ENCODE data around the gene GAREM1. TPM values are rescaled to one million over a fixed set of nuclear protein-coding genes. Genes with fewer than 3 reads are reported as not detected.

GAREM1 gene
- total RNA-seq, 1 experiment from 2014 or later, result 11.1 TPM

- no peak for DNase-seq (ENCODE audit: low read depth, low spot score)
- no peaks in the 10 kb centered on the region for H3K36me3 ChIP-seq (ENCODE audit: control insufficient read depth in 1 of 2, insufficient read depth in 2 of 2, low read length in 2 of 2)
- no TSS peak for BruUV-seq (replicated peaks)
- RAD21 ChIA-PET (ENCODE audit: low non-redundant PET in 1 of 2, low total read pairs in 2 of 2, uncharacterized antibody in 2 of 2, unreplicated experiment in 2 of 2), result interaction anchor here (1.1 to 2.0 kb wide), 7 partner anchors 80 to 198 kb away, joined by 3 to 8 read pairs (median 6); no protein-coding TSS in a partner anchor
- POLR2A ChIA-PET, result interaction anchor here (0.9 to 1.3 kb wide), 3 partner anchors 31 to 167 kb away, joined by 3 read pairs; no protein-coding TSS in a partner anchor
- H3K27ac ChIP-seq (ENCODE audit: low read depth, low read length), result peak overlapping the region; percentile 70; the same call in 1 of the 2 replicates
- H3K4me3 ChIP-seq (replicated peaks in 1 of 2; ENCODE audit: low read depth in 1 of 2, low read length in 2 of 2), result peak overlapping the region; percentile 63 to 77
- TF ChIP-seq FOSL1 (IDR thresholded peaks at IDR 0.05; ENCODE audit: low read depth) (no peak), JUND (IDR thresholded peaks at IDR 0.05) (no peak), POLR2A (IDR thresholded peaks at IDR 0.05; ENCODE audit: borderline replicate concordance, extremely low read depth, insufficient read depth, insufficient read length) (no peak), CEBPB (IDR thresholded peaks at IDR 0.05; ENCODE audit: low read depth) (no peak), CBX3 (IDR thresholded peaks at IDR 0.05; ENCODE audit: low read depth) (no peak), SIN3A (IDR thresholded peaks at IDR 0.05; ENCODE audit: low read depth) (no peak), EGR1 (IDR thresholded peaks at IDR 0.05; ENCODE audit: low read depth) (no peak), ZFX (IDR thresholded peaks at IDR 0.05) (no peak), POLR2AphosphoS5 (IDR thresholded peaks at IDR 0.05; ENCODE audit: low read depth, low read length) (no peak), RAD21 (IDR thresholded peaks at IDR 0.05; ENCODE audit: low read depth) (no peak), TCF7L2 (IDR thresholded peaks at IDR 0.05; ENCODE audit: borderline replicate concordance, extremely low read depth, insufficient read depth, insufficient read length) (no peak), ZBTB33 (IDR thresholded peaks at IDR 0.05; ENCODE audit: extremely low read depth, insufficient replicate concordance, low read length) (no peak), SRF (IDR thresholded peaks at IDR 0.05; ENCODE audit: low read depth) (no peak), YY1 (IDR thresholded peaks at IDR 0.05; ENCODE audit: extremely low read depth, insufficient replicate concordance, low read depth, low read length) (no peak), ZNF274 (IDR thresholded peaks at IDR 0.05; ENCODE audit: low read depth, low read length) (no peak)
- TF ChIP-seq, protein P1, sequence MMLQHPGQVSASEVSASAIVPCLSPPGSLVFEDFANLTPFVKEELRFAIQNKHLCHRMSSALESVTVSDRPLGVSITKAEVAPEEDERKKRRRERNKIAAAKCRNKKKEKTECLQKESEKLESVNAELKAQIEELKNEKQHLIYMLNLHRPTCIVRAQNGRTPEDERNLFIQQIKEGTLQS (IDR thresholded peaks at IDR 0.05), result no peak
- TF ChIP-seq, protein P2, sequence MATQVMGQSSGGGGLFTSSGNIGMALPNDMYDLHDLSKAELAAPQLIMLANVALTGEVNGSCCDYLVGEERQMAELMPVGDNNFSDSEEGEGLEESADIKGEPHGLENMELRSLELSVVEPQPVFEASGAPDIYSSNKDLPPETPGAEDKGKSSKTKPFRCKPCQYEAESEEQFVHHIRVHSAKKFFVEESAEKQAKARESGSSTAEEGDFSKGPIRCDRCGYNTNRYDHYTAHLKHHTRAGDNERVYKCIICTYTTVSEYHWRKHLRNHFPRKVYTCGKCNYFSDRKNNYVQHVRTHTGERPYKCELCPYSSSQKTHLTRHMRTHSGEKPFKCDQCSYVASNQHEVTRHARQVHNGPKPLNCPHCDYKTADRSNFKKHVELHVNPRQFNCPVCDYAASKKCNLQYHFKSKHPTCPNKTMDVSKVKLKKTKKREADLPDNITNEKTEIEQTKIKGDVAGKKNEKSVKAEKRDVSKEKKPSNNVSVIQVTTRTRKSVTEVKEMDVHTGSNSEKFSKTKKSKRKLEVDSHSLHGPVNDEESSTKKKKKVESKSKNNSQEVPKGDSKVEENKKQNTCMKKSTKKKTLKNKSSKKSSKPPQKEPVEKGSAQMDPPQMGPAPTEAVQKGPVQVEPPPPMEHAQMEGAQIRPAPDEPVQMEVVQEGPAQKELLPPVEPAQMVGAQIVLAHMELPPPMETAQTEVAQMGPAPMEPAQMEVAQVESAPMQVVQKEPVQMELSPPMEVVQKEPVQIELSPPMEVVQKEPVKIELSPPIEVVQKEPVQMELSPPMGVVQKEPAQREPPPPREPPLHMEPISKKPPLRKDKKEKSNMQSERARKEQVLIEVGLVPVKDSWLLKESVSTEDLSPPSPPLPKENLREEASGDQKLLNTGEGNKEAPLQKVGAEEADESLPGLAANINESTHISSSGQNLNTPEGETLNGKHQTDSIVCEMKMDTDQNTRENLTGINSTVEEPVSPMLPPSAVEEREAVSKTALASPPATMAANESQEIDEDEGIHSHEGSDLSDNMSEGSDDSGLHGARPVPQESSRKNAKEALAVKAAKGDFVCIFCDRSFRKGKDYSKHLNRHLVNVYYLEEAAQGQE (IDR thresholded peaks at IDR 0.05; ENCODE audit: low read depth), result no peak
- TF ChIP-seq, protein P3, sequence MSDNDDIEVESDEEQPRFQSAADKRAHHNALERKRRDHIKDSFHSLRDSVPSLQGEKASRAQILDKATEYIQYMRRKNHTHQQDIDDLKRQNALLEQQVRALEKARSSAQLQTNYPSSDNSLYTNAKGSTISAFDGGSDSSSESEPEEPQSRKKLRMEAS (IDR thresholded peaks at IDR 0.05), result no peak
- peak; percentile 14; the same call in 1 of the 2 replicates for ATAC-seq
- H3K9me2 ChIP-seq (ENCODE audit: insufficient read depth), result no peaks in the 10 kb centered on the region
- no peaks in the 10 kb centered on the region for H4K20me1 ChIP-seq (ENCODE audit: insufficient read depth)
- no peak overlapping the region for H2AFZ ChIP-seq (ENCODE audit: low read depth, low read length, poor library complexity, severe bottlenecking)
- no peaks in the 10 kb centered on the region for H3K9me3 ChIP-seq (ENCODE audit: control insufficient read depth in 1 of 2, insufficient read depth in 1 of 2, low read depth in 1 of 2, low read length in 2 of 2)
- H3K4me1 ChIP-seq (ENCODE audit: control insufficient read depth in 1 of 2, insufficient read depth in 2 of 2, low read length in 2 of 2), result peaks cover 12 to 22% of the 10 kb centered on the region in 2 experiments; a peak in 3 of 4 replicates
- no peaks in the 10 kb centered on the region for H3K27me3 ChIP-seq (ENCODE audit: insufficient read depth, low read length)
- H3K79me2 ChIP-seq (ENCODE audit: insufficient read depth, low read length), result peaks cover 26% of the 10 kb centered on the region
- peak overlapping the region; percentile 78 for H3K4me2 ChIP-seq (ENCODE audit: low read length)
- peak overlapping the region; percentile 64 for H3K9ac ChIP-seq (ENCODE audit: low read length)
- CTCF ChIA-PET, result interaction anchor here (0.9 to 2.5 kb wide), 7 partner anchors 10 to 200 kb away, joined by 4 to 27 read pairs (median 5); no protein-coding TSS in a partner anchor
- intact Hi-C loops (cut with micrococcal nuclease), result loop anchor here (2.0 to 5.0 kb wide), 4 partner anchors 83 to 313 kb away; no protein-coding TSS in a partner anchor
Observed at GRCh38 chr18:32469691-32470459, 807 bp downstream of the GAREM1 start.

Data from HCT116 (cell line).